Ascending aorta (tissue), 2 donors: ENCODE results near the gene PA2G4. TPM values are rescaled to one million over a fixed set of nuclear protein-coding genes. Genes with fewer than 3 reads are reported as not detected.

ENCODE experiments used
- DNase-seq, 2 donors: peaks; one replicate each; pipeline ENCODE4 v3.0.0-alpha.2; 2019; ENCODE audit warnings: low spot score in 2 of 2
- H3K27ac ChIP-seq, 2 donors: fragments of 200-600 bp; sonication (generic); one replicate each; pipeline ENCODE4 v1.5.1; 2016 to 2017; ENCODE audit warnings: mild to moderate bottlenecking in 1 of 2
- H3K27me3 ChIP-seq: fragments of 200-600 bp; sonication (generic); one replicate; pipeline ENCODE4 v1.5.1; 2017
- H3K36me3 ChIP-seq, 2 donors: fragments of 200-600 bp; sonication (generic); one replicate each; pipeline ENCODE4 v1.5.1; 2016
- H3K4me1 ChIP-seq, 2 donors: fragments of 200-600 bp; sonication (generic); one replicate each; pipeline ENCODE4 v1.5.1; 2016 to 2017; ENCODE audit warnings: mild to moderate bottlenecking in 1 of 2
- H3K4me3 ChIP-seq, 2 donors: fragments of 200-600 bp; sonication (generic); one replicate each; pipeline ENCODE4 v1.5.1; 2016 to 2017; ENCODE audit warnings: mild to moderate bottlenecking in 1 of 2
- H3K9me3 ChIP-seq, 2 donors: fragments of 200-600 bp; sonication (generic); one replicate each; pipeline ENCODE4 v1.5.1; 2016
- intact Hi-C: fragments of 100-400 bp; cut with DNase I; formaldehyde crosslinking; loops from one replicate; pipeline ENCODE4 v1.15.1; 2023
- total RNA-seq: library from RNA; depleted of rRNA; stranded (reverse); fragments of >200 nt; gene quantifications from one replicate; pipeline ENCODE4 v1.1.0, GENCODE V29; 2016
- TF ChIP-seq, protein P1 (sequence below), 3 experiments: fragments of 200-600 bp in 2 of 3; fragments of 450-650 bp in 1 of 3; sonication (generic) in 2 of 3; IDR thresholded peaks; one replicate each; pipeline ENCODE4 v1.5.1; 2016 to 2019; ENCODE audit warnings: antibody characterized with exemption in 3 of 3, mild to moderate bottlenecking in 1 of 3, moderate library complexity in 1 of 3

The PA2G4 gene
- total RNA-seq, 1 donor from 2014 or later = 101 TPM

DNA sequence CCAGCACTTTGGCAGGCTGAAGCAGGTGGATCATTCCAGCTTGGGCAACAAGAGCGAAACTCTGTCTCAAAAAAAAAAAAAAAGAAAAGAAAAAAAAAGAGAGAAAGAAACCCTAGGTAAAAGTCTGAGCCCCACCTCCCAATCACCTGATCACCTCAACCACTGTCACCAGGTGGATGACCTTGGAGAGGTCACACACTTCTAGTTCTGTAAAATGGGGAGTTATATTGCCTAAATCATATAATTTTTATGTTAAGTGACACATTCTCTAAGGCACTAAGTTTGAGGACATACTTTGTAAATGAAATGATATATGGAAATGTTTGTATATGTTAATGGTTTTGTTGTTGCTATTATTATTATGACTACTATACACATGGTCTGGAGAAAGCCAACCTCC, 25.9 kb upstream of the PA2G4 start:
- TF ChIP-seq, protein P1, sequence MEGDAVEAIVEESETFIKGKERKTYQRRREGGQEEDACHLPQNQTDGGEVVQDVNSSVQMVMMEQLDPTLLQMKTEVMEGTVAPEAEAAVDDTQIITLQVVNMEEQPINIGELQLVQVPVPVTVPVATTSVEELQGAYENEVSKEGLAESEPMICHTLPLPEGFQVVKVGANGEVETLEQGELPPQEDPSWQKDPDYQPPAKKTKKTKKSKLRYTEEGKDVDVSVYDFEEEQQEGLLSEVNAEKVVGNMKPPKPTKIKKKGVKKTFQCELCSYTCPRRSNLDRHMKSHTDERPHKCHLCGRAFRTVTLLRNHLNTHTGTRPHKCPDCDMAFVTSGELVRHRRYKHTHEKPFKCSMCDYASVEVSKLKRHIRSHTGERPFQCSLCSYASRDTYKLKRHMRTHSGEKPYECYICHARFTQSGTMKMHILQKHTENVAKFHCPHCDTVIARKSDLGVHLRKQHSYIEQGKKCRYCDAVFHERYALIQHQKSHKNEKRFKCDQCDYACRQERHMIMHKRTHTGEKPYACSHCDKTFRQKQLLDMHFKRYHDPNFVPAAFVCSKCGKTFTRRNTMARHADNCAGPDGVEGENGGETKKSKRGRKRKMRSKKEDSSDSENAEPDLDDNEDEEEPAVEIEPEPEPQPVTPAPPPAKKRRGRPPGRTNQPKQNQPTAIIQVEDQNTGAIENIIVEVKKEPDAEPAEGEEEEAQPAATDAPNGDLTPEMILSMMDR (IDR thresholded peaks at IDR 0.05) = no peak
- Histone ChIP-seq H3K27me3 (no peaks in the 10 kb centered on the region), H3K9me3 (no peaks in the 10 kb centered on the region), H3K4me1 (peaks cover 5 to 7% of the 10 kb centered on the region in 2 donors), H3K27ac (peak overlapping the region in 1 of 2 donors; percentile 81), H3K4me3 (peak overlapping the region in 1 of 2 donors; percentile 86), H3K36me3 (no peaks in the 10 kb centered on the region)
- no peak for DNase-seq
- intact Hi-C loops = loop anchor here (5.0 kb wide), 2 partner anchors 39 to 71 kb away; partner anchors contain the start of genes RPL41 and ZC3H10

DNA sequence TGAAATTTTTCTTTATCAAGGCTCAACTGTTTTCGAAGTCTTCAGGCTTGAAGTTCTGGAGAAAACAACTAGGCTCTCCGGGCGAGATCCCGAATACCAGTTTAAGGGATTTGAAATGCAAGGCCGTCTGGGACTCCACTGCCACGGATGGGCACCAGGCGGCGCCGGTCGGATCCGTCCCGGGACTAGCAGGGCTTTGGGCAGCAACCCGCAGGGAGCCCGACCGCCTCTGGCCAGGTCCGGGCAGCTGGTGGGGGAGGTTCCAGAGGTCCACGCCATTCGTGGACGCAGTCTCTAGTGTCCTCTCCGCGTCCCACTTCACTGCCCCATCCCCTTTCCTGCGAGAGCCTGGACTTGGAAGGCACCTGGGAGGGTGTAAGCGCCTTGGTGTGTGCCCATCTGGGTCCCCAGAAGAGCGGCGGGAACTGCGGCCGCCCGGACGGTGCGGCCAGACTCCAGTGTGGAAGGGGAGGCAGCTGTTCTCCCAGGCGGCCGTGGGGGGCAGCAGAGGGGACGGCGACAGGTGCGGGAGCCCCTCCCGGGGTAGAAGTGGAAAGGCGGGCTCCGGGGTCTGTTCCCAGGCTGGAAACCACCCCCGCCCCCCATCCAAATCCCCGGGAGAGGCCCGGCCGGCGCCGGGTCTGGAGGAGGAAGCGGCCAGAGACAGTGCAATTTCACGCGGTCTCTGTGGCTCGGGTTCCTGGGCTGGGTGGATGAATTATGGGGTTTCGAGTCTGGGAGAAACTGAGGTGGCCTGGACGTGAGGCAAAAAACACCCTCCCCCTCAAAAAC, 25.2 kb upstream of the PA2G4 start:
- no peaks in the 10 kb centered on the region for H3K27me3 ChIP-seq
- H3K4me1 ChIP-seq = peaks cover 5 to 7% of the 10 kb centered on the region in 2 donors
- TF ChIP-seq, protein P1 (IDR thresholded peaks at IDR 0.05) = peak; percentile 65 to 82 (median 77)
- intact Hi-C loops = loop anchor here (1.0 to 5.0 kb wide), 3 partner anchors 25 to 72 kb away; partner anchors contain the start of genes PA2G4, RPL41 and ZC3H10
- H3K4me3 ChIP-seq = peak overlapping the region; percentile 72 to 86
- no peaks in the 10 kb centered on the region for H3K36me3 ChIP-seq
- peak; percentile 53 to 94 for DNase-seq
- H3K9me3 ChIP-seq = no peaks in the 10 kb centered on the region
- peak overlapping the region; percentile 75 to 81 for H3K27ac ChIP-seq

DNA sequence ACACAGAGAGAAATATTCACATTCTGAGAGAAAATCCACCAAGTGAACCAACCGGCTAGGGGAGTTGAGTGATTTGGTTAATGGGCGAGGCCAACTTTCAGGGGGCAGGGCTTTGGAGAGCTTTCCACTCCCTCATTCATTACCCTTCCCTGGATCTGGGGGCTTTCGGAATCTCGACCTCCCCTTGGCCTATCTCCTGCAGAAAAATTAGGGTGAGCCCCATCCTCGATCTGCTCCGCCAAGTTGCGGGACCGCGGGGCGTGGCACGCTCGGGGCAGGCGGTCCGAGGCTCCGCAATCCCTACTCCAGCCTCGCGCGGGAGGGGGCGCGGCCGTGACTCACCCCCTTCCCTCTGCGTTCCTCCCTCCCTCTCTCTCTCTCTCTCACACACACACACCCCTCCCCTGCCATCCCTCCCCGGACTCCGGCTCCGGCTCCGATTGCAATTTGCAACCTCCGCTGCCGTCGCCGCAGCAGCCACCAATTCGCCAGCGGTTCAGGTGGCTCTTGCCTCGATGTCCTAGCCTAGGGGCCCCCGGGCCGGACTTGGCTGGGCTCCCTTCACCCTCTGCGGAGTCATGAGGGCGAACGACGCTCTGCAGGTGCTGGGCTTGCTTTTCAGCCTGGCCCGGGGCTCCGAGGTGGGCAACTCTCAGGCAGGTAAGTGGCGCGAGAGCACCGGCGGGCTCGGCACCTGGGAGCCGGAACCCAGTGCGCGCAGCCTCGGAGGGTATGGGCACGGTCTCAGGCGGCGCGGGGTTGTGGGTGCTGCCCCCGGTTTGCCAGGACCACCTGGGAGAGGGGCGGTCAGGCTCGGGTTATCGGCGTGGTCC, 24.4 kb upstream of the PA2G4 start, which contains the start of gene ERBB3:
Gene ERBB3, plus strand, starts transcription at position 443 of the 833 bp plus-strand sequence. Its CDS starts 136 bp downstream, at position 579.
- TF ChIP-seq, protein P1 (IDR thresholded peaks at IDR 0.05) = peak in 1 of 3 experiments; percentile 17
- peak within 1 kb of the TSS; percentile 75 to 81 for H3K27ac ChIP-seq
- H3K9me3 ChIP-seq = no peaks in the 10 kb centered on the region
- peak; percentile 31 to 91 for DNase-seq
- peak within 1 kb of the TSS; percentile 72 to 86 for H3K4me3 ChIP-seq
- no peaks in the 10 kb centered on the region for H3K27me3 ChIP-seq
- no peaks in the 10 kb centered on the region for H3K36me3 ChIP-seq
- peaks cover 5 to 7% of the 10 kb centered on the region in 2 donors for H3K4me1 ChIP-seq
- intact Hi-C loops = loop anchor here (1.0 to 5.0 kb wide), 3 partner anchors 24 to 73 kb away; partner anchors contain the start of genes PA2G4, RPL41 and ZC3H10

DNA sequence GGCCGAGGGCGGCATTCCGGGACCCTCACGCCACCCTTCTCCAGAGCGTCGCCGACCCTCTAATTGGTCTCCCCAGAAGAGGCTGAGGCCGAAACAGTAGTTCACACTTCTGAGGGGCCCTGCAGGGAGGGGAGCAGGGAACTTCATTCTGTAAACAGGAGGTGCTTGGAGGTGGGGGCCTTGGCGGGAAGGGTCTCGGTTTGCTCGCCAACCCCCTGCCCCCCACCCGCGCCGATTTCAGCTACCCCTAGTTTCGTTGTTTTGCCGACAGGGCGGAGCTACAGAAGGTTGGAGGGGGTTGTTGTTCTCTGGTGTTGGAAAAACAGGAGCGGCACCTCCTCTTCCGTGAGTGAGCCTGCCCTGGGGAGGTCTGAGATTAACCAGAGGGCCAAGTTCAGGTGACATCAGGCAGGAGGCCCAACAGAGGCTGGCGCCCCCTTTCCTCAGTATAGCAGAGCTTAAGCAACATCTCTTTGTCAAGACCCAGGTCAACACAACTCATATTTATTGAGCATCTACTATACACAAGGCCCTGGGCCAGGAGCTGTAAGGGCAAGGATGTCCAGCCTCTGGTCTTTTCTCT, 23.7 kb upstream of the PA2G4 start:
- Histone ChIP-seq H3K4me3 (peak overlapping the region; percentile 72 to 86), H3K4me1 (peaks cover 5 to 7% of the 10 kb centered on the region in 2 donors), H3K27me3 (no peaks in the 10 kb centered on the region), H3K9me3 (no peaks in the 10 kb centered on the region), H3K36me3 (no peaks in the 10 kb centered on the region), H3K27ac (no peak overlapping the region)
- no peak for DNase-seq
- TF ChIP-seq, protein P1 (IDR thresholded peaks at IDR 0.05) = no peak
- intact Hi-C loops = no loop called here
